HG02970 (cell line): Measurements from ENCODE around the gene AMZ2.
A peak's percentile ranks its signal among the peaks of the same experiment; 100 is the strongest.

Experiments
- ATAC-seq: cut with Tn5 transposase; IDR thresholded peaks from one replicate; pipeline ENCODE4 v1.9.1; 2021; ENCODE audit warnings: mild to moderate bottlenecking, moderate library complexity, moderate number of reproducible peaks; ENCODE audit not compliant: unreplicated experiment, low FRiP score

Gene AMZ2

DNA sequence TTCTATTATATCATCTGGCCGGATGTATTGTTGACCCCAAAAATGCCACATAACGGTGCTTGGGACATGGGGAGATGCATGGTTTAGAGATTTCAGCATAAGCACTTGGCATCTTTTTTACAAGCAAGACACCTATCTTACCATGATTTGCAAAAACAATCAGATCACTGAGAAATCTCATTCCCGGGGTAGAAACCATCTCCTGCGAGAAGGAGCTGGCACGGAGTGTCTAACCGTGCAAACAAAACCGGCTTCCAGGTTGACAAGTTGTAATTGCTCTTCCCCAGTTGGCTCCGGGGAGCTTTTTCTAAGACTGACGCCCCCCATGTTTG lies 42.1 kb downstream of the AMZ2 start:
- ATAC-seq: no peak

DNA sequence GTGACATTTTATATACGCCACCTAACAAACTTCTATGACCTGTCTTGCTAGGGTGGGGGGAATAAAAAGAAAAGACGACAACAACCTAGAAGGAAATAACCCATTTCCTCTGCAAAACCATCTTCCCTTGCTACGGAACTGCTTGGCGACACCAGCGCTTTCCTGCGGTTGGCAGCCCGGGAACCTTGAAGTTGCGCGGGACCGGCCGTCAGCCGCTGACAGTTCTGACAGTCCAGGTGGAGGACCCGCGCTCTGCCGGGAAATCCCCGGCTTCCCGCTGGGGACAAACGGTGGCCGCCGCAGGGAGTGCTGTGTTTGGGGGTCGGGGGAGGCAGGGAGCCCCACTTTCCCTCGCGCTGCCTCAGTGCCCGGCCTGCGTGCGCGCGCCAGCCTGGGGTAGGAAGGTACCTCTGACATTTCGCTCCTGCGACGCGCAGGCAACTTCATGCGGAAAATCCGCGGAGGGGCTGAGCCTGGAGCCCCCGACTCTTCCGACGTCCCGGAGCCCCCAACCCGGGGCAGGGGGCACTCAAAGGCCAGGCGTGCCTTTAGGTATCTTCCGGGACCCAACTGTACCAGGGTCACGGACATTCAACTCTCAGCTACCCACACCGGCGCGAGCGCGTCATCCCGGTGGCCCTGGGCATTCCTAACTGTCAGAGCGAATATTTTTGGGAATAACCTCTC lies 42.6 kb downstream of the AMZ2 start:
- ATAC-seq: no peak

DNA sequence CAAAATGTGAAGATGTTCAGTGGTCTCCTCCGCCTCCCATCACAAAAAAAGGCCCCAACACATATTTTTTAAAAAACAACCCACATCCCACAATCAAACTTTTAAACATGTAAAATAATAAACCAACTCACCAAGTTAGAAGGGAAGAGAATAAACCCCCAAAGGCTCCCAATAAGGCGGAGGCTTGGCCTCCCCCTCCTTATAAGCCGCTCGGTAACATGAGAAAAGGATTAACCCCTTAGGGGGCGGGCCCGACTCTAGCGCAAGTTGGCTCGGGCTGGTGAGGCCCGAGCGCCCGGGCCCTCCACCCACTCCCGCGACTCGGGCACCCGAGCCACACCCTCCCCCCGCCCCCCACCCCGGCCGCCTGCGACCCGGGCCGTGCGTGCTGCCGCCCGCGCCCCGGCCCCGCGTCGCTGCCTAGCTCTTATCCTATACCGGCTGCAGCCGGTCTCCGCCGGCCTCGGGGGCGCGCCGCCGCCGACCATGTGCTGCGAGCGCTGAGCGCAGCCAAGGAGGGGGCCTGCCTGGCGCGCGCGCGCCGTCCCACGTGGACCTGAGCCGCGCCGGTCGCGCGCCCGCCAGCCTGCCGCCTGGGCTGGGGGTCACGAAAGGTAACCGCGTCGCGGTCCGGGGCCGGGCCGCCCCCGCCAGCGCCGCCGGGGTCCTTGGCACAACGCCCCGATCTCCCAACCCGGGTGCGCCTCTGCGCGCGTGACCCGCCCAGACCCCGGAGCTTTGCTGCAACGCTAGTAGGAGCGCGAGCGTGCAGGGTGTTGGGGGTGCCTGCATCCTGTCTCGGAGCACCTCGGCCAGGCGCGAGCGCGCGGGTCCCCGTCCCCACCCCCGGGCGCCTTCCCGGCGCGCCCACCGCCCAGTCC lies 43.4 kb downstream of the AMZ2 start, which contains the start of the genes ARSG and SLC16A6:
Gene ARSG, plus strand, starts transcription at position 541 of the 881 bp plus-strand sequence. CDS start 15,999 bp downstream, outside the sequence.
Gene SLC16A6, minus strand, starts transcription at position 173 of the 881 bp plus-strand sequence. CDS start 12,807 bp downstream, outside the sequence.
- peak; percentile 49 for ATAC-seq

- peak; percentile 63 for ATAC-seq
Measured at GRCh38 chr17:68291836-68292688, 44.2 kb downstream of the AMZ2 start.

DNA sequence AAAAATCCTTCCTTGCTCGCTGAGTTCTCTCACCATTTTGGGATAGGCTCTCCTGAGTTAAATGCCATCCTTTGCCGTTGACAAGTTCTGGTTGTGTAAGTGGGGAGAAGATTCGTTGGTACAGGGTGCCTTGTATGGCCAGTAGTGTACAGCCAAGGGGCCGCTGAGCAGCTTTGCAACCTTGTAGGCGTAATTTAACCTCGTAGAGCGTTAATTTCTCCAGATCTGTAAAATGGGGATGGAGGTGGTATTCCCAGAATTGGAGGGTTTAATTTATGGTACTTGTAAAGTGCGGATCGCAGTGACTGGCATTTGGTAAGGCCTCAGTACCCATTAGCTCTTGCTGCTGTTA lies 44.8 kb downstream of the AMZ2 start:
- ATAC-seq: no peak

GRCh38 chr17:68293490-68294195 lies 45.8 kb downstream of the AMZ2 start:
- ATAC-seq: no peak

- no peak for ATAC-seq
Measured at GRCh38 chr17:68294196-68294555, 46.3 kb downstream of the AMZ2 start.

- no peak for ATAC-seq
Measured at GRCh38 chr17:68294617-68295016, 46.8 kb downstream of the AMZ2 start.

GRCh38 chr17:68295086-68295485 lies 47.2 kb downstream of the AMZ2 start:
- ATAC-seq: no peak

GRCh38 chr17:68296217-68297191 lies 48.7 kb downstream of the AMZ2 start:
- no peak for ATAC-seq

DNA sequence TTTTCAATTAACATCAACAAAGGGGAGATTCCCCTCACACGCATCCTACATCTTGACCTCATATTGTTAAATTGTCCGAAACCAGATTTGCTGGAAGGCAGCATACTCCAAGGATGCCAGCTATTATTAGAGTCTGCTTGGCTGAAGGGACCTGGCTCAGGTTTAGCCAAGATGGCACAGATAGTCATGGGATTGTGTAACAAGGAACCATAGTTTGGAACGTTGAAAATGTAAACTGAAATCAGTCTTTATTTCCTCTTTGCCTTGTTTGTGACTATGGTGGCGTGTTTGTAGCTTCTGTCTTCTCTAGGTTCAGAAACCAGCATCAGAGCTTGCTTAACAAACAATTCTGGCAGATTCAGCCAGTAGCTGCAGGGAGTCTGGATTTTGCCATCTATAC lies 49.4 kb downstream of the AMZ2 start:
- ATAC-seq: no peak

GRCh38 chr17:68298601-68299000 lies 50.8 kb downstream of the AMZ2 start:
- no peak for ATAC-seq

- ATAC-seq: no peak
Measured at GRCh38 chr17:68299817-68300216, 52.0 kb downstream of the AMZ2 start.

DNA sequence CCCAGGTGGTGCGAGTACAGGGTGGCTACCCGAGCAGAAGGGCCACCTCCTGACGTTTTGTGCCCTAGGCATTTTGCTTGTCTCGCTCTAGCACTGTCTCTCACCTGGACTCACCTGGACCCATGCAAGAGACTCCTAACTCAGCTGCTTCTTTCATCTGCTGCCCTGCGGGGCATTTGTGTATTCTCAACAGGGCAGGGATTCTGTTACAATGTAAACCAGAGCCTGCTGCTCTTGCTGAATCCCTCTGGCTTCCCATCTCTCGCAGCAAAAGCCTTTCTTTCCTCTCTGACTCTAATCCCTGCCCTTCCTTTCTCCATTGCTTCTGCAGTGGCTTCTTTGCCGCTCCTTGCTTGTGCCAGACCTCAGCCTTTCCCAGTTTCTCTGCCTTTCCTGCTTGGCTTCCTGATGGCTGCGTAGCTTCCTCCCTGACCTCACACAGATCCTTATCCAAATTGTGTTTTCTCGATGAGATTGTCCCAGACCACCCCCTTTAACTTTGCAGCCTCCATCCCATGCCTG lies 53.7 kb downstream of the AMZ2 start:
- ATAC-seq: no peak

- ATAC-seq: no peak
Measured at GRCh38 chr17:68302066-68302564, 54.3 kb downstream of the AMZ2 start.

GRCh38 chr17:68302666-68303065 lies 54.8 kb downstream of the AMZ2 start:
- ATAC-seq: no peak

DNA sequence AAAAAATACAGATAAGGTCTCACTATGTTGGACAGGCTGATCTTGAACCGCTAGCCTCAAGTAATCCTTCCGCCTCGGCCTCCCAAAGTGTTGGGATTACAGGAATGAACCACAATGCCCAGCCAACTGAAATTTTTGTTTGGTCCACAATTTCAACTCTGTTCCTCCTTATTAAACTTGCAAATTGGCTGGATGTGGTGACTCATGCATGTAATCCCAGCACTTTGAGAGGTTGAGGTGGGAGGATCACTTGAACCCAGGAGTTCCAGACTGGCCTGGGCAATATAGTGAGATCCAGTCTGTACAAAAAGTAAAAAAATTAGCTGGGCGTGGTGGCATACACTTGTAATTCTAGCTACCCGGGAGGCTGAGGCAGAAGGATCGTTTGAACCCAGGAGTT lies 56.9 kb downstream of the AMZ2 start:
- no peak for ATAC-seq

GRCh38 chr17:68305142-68305541 lies 57.3 kb downstream of the AMZ2 start:
- ATAC-seq: no peak
